ENCODE measurements around the gene GSTM1.

Gene GSTM1

GRCh38 chr1:109687641-109688499, at the start of gene GSTM1:
Gene GSTM1 (plus strand): TSS chr1:109687817. CDS start chr1:109687874, 57 bp downstream.
- DNase-seq: no peak

- no peak for DNase-seq
Measured at GRCh38 chr1:109639063-109639840, 48.4 kb upstream of the GSTM1 start.

- no peak for DNase-seq
Measured at GRCh38 chr1:109639841-109640184, 47.8 kb upstream of the GSTM1 start.

GRCh38 chr1:109640285-109640865, 47.2 kb upstream of the GSTM1 start:
- DNase-seq: peak; percentile 53 to 81

GRCh38 chr1:109641078-109641740, 46.4 kb upstream of the GSTM1 start:
- DNase-seq: no peak

- DNase-seq: no peak
Measured at GRCh38 chr1:109641861-109642260, 45.8 kb upstream of the GSTM1 start.

- no peak for DNase-seq
Measured at GRCh38 chr1:109642626-109643025, 45.0 kb upstream of the GSTM1 start.

- DNase-seq: peak in 1 of 2 experiments; percentile 74
Measured at GRCh38 chr1:109643385-109644230, 44.0 kb upstream of the GSTM1 start.

- DNase-seq: no peak
Measured at GRCh38 chr1:109644670-109645069, 42.9 kb upstream of the GSTM1 start.

GRCh38 chr1:109649491-109649914, 38.1 kb upstream of the GSTM1 start:
- DNase-seq: peak in 1 of 2 experiments; percentile 15

- DNase-seq: no peak
Measured at GRCh38 chr1:109650609-109651008, 37.0 kb upstream of the GSTM1 start.

GRCh38 chr1:109652402-109652801, 35.2 kb upstream of the GSTM1 start:
- DNase-seq: no peak

GRCh38 chr1:109653306-109653705, 34.3 kb upstream of the GSTM1 start:
- DNase-seq: no peak

GRCh38 chr1:109654519-109654918, 33.1 kb upstream of the GSTM1 start:
- no peak for DNase-seq

- DNase-seq: peak in 1 of 2 experiments; percentile 64
Measured at GRCh38 chr1:109655615-109656519, 31.8 kb upstream of the GSTM1 start, which contains the start of gene GSTM4. Gene GSTM4 (plus strand): TSS chr1:109656099. CDS start chr1:109656390, 291 bp downstream.

GRCh38 chr1:109657395-109657794, 30.2 kb upstream of the GSTM1 start:
- DNase-seq: no peak

GRCh38 chr1:109657970-109658369, 29.6 kb upstream of the GSTM1 start:
- DNase-seq: no peak

- no peak for DNase-seq
Measured at GRCh38 chr1:109658533-109659042, 29.0 kb upstream of the GSTM1 start.

- DNase-seq: no peak
Measured at GRCh38 chr1:109659145-109659544, 28.5 kb upstream of the GSTM1 start.

- no peak for DNase-seq
Measured at GRCh38 chr1:109659997-109660690, 27.5 kb upstream of the GSTM1 start.

Measured in NCI-H446 (cell line).